Peyer's patch (tissue), 4 donors: ENCODE data around the gene PRMT6. TPM values are rescaled to one million over a fixed set of nuclear protein-coding genes. Genes with fewer than 3 reads are reported as not detected.

ENCODE experiments used
- DNase-seq, 3 donors: peaks; one replicate each; pipeline ENCODE4 v3.0.0-alpha.2; 2017 to 2019
- H3K27ac ChIP-seq, 4 donors: fragments of 200-600 bp; sonication (generic); one replicate each; pipeline ENCODE4 v1.5.1; 2016 to 2019
- H3K27me3 ChIP-seq, 2 donors: fragments of 200-600 bp; sonication (generic); one replicate each; pipeline ENCODE4 v1.5.1; 2019
- H3K36me3 ChIP-seq, 3 donors: fragments of 200-600 bp; sonication (generic); one replicate each; pipeline ENCODE4 v1.5.1; 2016 to 2019
- H3K4me1 ChIP-seq, 4 donors: fragments of 200-600 bp; sonication (generic); one replicate each; pipeline ENCODE4 v1.5.1; 2016 to 2019
- H3K4me3 ChIP-seq, 4 donors: fragments of 200-600 bp; sonication (generic); 1 replicate in 3 of 4; 2 replicates in 1 of 4; pipeline ENCODE4 v1.5.1; 2016 to 2019; ENCODE audit warnings: mild to moderate bottlenecking in 1 of 4
- H3K9me3 ChIP-seq, 4 donors: fragments of 200-600 bp; sonication (generic); one replicate each; pipeline ENCODE4 v1.5.1; 2016 to 2019; ENCODE audit warnings: mild to moderate bottlenecking in 1 of 4
- POLR2A ChIP-seq, 2 donors: fragments of 450-650 bp; IDR thresholded peaks; one replicate each; pipeline ENCODE4 v1.5.1; 2017; ENCODE audit warnings: antibody characterized with exemption in 2 of 2, mild to moderate bottlenecking in 2 of 2, moderate library complexity in 2 of 2
- total RNA-seq, 4 donors: library from RNA; depleted of rRNA; stranded (reverse); fragments of >200 nt; gene quantifications; one replicate each; pipeline ENCODE4 v1.1.0, GENCODE V29; 2016
- TF ChIP-seq, protein P1 (sequence below), 6 experiments: fragments of 450-650 bp in 4 of 6; fragments of 200-600 bp in 2 of 6; sonication (generic) in 1 of 6; IDR thresholded peaks; one replicate each; pipeline ENCODE4 v1.5.1; 2017 to 2019; ENCODE audit warnings: antibody characterized with exemption in 6 of 6, mild to moderate bottlenecking in 3 of 6, moderate library complexity in 1 of 6

Gene PRMT6
- total RNA-seq, 4 donors from 2014 or later: 6.8 to 19.8 (median 11.6) TPM

- Histone ChIP-seq H3K4me3 (peak overlapping the region; percentile 86 to 89 (median 88)), H3K4me1 (peaks cover 0 to 20% (median 5%) of the 10 kb centered on the region in 4 donors), H3K27me3 (no peaks in the 10 kb centered on the region), H3K36me3 (peaks cover 0 to 8% (median 0%) of the 10 kb centered on the region in 3 donors), H3K27ac (peak overlapping the region; percentile 74 to 86 (median 80)), H3K9me3 (no peaks in the 10 kb centered on the region)
- no peak for TF ChIP-seq POLR2A (IDR thresholded peaks at IDR 0.05)
- TF ChIP-seq, protein P1, sequence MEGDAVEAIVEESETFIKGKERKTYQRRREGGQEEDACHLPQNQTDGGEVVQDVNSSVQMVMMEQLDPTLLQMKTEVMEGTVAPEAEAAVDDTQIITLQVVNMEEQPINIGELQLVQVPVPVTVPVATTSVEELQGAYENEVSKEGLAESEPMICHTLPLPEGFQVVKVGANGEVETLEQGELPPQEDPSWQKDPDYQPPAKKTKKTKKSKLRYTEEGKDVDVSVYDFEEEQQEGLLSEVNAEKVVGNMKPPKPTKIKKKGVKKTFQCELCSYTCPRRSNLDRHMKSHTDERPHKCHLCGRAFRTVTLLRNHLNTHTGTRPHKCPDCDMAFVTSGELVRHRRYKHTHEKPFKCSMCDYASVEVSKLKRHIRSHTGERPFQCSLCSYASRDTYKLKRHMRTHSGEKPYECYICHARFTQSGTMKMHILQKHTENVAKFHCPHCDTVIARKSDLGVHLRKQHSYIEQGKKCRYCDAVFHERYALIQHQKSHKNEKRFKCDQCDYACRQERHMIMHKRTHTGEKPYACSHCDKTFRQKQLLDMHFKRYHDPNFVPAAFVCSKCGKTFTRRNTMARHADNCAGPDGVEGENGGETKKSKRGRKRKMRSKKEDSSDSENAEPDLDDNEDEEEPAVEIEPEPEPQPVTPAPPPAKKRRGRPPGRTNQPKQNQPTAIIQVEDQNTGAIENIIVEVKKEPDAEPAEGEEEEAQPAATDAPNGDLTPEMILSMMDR (IDR thresholded peaks at IDR 0.05): no peak
- DNase-seq: peak; percentile 59 to 74 (median 74)
Measured at GRCh38 chr1:107057197-107058133, 991 bp downstream of the PRMT6 start.

- Histone ChIP-seq H3K27me3 (no peaks in the 10 kb centered on the region), H3K9me3 (no peaks in the 10 kb centered on the region), H3K36me3 (peaks cover 0 to 8% (median 0%) of the 10 kb centered on the region in 3 donors), H3K4me1 (peaks cover 0 to 20% (median 5%) of the 10 kb centered on the region in 4 donors), H3K4me3 (peak overlapping the region in 3 of 4 donors; percentile 86 to 89 (median 87)), H3K27ac (no peak overlapping the region)
- TF ChIP-seq, protein P1 (IDR thresholded peaks at IDR 0.05): no peak
- no peak for TF ChIP-seq POLR2A (IDR thresholded peaks at IDR 0.05)
- DNase-seq: no peak
Measured at GRCh38 chr1:107058245-107059032, 2.0 kb downstream of the PRMT6 start.

DNA sequence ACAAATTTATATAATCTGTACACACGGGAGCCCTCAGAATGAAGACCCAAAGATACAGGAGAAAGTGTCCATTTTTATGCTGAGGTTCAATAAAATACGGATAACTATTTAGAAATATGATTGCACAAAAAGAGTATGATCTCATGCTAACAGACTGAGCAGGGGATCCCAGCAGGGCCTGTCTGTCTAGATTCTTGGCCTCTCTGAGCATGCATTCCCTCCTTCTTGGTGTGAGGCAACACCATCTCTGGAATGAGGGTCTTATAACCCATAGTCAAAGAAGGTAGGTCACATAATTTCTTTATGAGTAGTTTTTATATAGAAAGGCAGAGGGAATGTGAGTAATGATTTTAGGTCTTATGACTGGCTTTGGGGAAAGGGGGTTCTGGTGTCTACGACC is 5.4 kb downstream of the PRMT6 start:
- TF ChIP-seq, protein P1 (IDR thresholded peaks at IDR 0.05): no peak
- peaks cover 0 to 17% (median 5%) of the 10 kb centered on the region in 4 donors for H3K4me1 ChIP-seq
- H3K27me3 ChIP-seq: no peaks in the 10 kb centered on the region
- DNase-seq: no peak
- H3K4me3 ChIP-seq: no peak overlapping the region
- peaks cover 0 to 8% (median 0%) of the 10 kb centered on the region in 3 donors for H3K36me3 ChIP-seq
- H3K9me3 ChIP-seq: no peaks in the 10 kb centered on the region
- no peak overlapping the region for H3K27ac ChIP-seq

DNA sequence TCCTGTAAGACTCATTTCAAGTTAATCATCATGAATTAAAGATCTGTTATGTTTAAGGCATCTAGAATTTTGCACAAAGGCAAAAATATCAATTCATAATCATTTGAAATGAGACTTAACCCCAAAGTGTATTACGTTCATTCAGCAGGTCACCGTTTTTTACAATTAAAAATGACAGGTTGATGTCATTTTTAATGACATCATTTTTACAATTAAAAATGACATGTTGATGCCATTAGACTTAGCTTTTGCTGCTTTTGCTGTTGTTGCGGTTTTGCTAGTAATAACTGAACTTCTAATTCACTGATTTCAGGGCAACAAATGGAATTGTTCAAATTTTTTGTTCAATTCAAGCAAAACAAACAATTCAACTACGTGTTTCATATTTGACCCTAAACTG is 17.0 kb downstream of the PRMT6 start:
- Histone ChIP-seq H3K4me1 (no peaks in the 10 kb centered on the region), H3K27me3 (no peaks in the 10 kb centered on the region), H3K9me3 (no peaks in the 10 kb centered on the region), H3K27ac (no peak overlapping the region), H3K36me3 (no peaks in the 10 kb centered on the region), H3K4me3 (no peak overlapping the region)
- DNase-seq: no peak
- TF ChIP-seq POLR2A (IDR thresholded peaks at IDR 0.05): no peak
- TF ChIP-seq, protein P1 (IDR thresholded peaks at IDR 0.05): no peak

GRCh38 chr1:107076841-107077240 is 20.4 kb downstream of the PRMT6 start:
- H3K27me3 ChIP-seq: no peaks in the 10 kb centered on the region
- no peak overlapping the region for H3K4me3 ChIP-seq
- no peaks in the 10 kb centered on the region for H3K4me1 ChIP-seq
- no peaks in the 10 kb centered on the region for H3K9me3 ChIP-seq
- H3K27ac ChIP-seq: no peak overlapping the region
- no peak for TF ChIP-seq POLR2A (IDR thresholded peaks at IDR 0.05)
- TF ChIP-seq, protein P1 (IDR thresholded peaks at IDR 0.05): no peak
- DNase-seq: no peak
- no peaks in the 10 kb centered on the region for H3K36me3 ChIP-seq
